K562 (cell line): Measurements from ENCODE around the gene GALNT18.

Source experiments
- RFX5 ChIP-seq: IDR thresholded peaks from 2 replicates; pipeline ENCODE4 v1.6.1; 2011; ENCODE audit warnings: low read depth, mild to moderate bottlenecking, improper control_type of control experiment, low read length
- TF ChIP-seq, protein P1 (sequence below), 3 experiments: IDR thresholded peaks in 2 of 3; conservative IDR thresholded peaks in 1 of 3; 2 replicates each; pipeline ENCODE4 v1.5.1; 2011 to 2012; ENCODE audit warnings: low read length in 3 of 3, mild to moderate bottlenecking in 3 of 3, control low read depth in 2 of 3, improper control_type of control experiment in 1 of 3, inconsistent platforms in 1 of 3, low read depth in 1 of 3, mixed read lengths in 1 of 3, moderate library complexity in 1 of 3; ENCODE audit not compliant: insufficient read depth in 2 of 3

DNA sequence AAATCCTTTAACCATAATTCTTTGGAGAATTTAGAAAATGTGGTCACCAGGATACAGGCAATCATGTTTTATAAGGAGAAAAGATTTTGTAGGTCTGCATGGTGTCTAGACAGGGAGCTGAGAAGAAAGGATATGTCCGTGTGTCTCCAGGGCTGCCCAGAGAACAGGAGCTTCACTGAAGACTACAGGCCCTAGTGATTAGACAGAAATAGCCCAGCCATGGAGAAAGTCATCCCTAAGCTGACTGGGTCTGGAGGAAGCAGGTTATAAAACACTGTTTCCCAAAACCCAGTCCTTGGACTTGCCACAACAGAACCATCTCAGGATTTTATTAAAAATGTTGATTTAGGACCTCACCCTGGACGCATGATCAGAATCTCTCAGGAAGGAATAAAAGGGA, 84.4 kb downstream of the GALNT18 start:
- TF ChIP-seq, protein P1, sequence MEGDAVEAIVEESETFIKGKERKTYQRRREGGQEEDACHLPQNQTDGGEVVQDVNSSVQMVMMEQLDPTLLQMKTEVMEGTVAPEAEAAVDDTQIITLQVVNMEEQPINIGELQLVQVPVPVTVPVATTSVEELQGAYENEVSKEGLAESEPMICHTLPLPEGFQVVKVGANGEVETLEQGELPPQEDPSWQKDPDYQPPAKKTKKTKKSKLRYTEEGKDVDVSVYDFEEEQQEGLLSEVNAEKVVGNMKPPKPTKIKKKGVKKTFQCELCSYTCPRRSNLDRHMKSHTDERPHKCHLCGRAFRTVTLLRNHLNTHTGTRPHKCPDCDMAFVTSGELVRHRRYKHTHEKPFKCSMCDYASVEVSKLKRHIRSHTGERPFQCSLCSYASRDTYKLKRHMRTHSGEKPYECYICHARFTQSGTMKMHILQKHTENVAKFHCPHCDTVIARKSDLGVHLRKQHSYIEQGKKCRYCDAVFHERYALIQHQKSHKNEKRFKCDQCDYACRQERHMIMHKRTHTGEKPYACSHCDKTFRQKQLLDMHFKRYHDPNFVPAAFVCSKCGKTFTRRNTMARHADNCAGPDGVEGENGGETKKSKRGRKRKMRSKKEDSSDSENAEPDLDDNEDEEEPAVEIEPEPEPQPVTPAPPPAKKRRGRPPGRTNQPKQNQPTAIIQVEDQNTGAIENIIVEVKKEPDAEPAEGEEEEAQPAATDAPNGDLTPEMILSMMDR (IDR thresholded peaks at IDR 0.05 in 2 of 3, conservative IDR thresholded peaks at IDR 0.05 in 1 of 3; ENCODE audit: insufficient read depth in 2 of 3, low read depth in 1 of 3, low read length in 3 of 3), result no peak
- TF ChIP-seq RFX5, result no peak
